K562 (cell line): Measurements from ENCODE around the gene HLA-E. TPM values are rescaled to one million over a fixed set of nuclear protein-coding genes. Genes with fewer than 3 reads are reported as not detected.
"Not testable (repeated sequence)": the region's sequence is repeated elsewhere in the genome, so short reads cannot be mapped to it uniquely, and the experiment has no call there.

Source experiments
- AFF1 ChIP-seq, 2 experiments: fragments of 450-650 bp; IDR thresholded peaks; 2 replicates each; pipeline ENCODE4 v1.6.1; 2018; ENCODE audit warnings: mild to moderate bottlenecking in 2 of 2, low read depth in 1 of 2; ENCODE audit not compliant: partially characterized antibody in 2 of 2
- ASH1L ChIP-seq: fragments of 450-650 bp; IDR thresholded peaks from 2 replicates; pipeline ENCODE4 v1.6.1; 2018; ENCODE audit warnings: borderline replicate concordance, mild to moderate bottlenecking, low read depth; ENCODE audit not compliant: partially characterized antibody
- CC2D1A ChIP-seq: fragments of 450-650 bp; IDR thresholded peaks from 2 replicates; pipeline ENCODE4 v1.6.1; 2017; ENCODE audit warnings: mild to moderate bottlenecking
- HDAC2 ChIP-seq: fragments of 450-650 bp; IDR thresholded peaks from 2 replicates; pipeline ENCODE4 v1.6.1; 2016; ENCODE audit warnings: mild to moderate bottlenecking
- MIER1 ChIP-seq: fragments of 450-650 bp; IDR thresholded peaks from 2 replicates; pipeline ENCODE4 v1.6.1; 2016; ENCODE audit warnings: antibody characterized with exemption, mild to moderate bottlenecking, low read depth
- POLR2A ChIP-seq: fragments of 450-650 bp; conservative IDR thresholded peaks from 2 replicates; pipeline ENCODE4 v1.6.1; 2016
- SMARCA5 ChIP-seq: fragments of 450-650 bp; IDR thresholded peaks from 2 replicates; pipeline ENCODE4 v1.6.1; 2016
- TOE1 ChIP-seq, 2 experiments: fragments of 450-650 bp in 1 of 2; sonication (generic) in 1 of 2; formaldehyde crosslinking in 1 of 2; IDR thresholded peaks; 2 replicates each; pipeline versions ENCODE4 v1.7.1 to v1.8.0; 2016 to 2022; ENCODE audit warnings: borderline replicate concordance in 2 of 2, mild to moderate bottlenecking in 2 of 2, antibody characterized with exemption in 1 of 2, inconsistent platforms in 1 of 2, low read depth in 1 of 2, missing genetic modification reagents in 1 of 2, moderate library complexity in 1 of 2
- TRIM24 ChIP-seq, 2 experiments: fragments of 450-650 bp; IDR thresholded peaks; 2 replicates each; pipeline ENCODE4 v1.6.1; 2016
- TRIM25 ChIP-seq: fragments of 450-650 bp; IDR thresholded peaks from 2 replicates; pipeline ENCODE4 v1.7.0; 2016; ENCODE audit warnings: borderline replicate concordance
- ZBTB40 ChIP-seq, 2 experiments: fragments of 450-650 bp in 1 of 2; sonication (generic) in 1 of 2; formaldehyde crosslinking in 1 of 2; IDR thresholded peaks; 2 replicates each; pipeline versions ENCODE4 v1.7.1 to v1.9.0; 2016 to 2022; ENCODE audit warnings: inconsistent platforms in 1 of 2, mild to moderate bottlenecking in 1 of 2, missing genetic modification reagents in 1 of 2
- ZNF384 ChIP-seq: IDR thresholded peaks from 2 replicates; pipeline ENCODE4 v1.6.1; 2012; ENCODE audit warnings: low read depth, low read length, improper control_type of control experiment
- polyA plus RNA-seq, 8 experiments: library from polyadenylated mRNA; depleted of rRNA in 4 of 8; stranded (reverse) in 5 of 8; unstranded in 3 of 8; fragments of >200 nt; fragmentation: Nextera tagmentation in 2 of 8; fragmentation: Illumina TruSeq in 1 of 8; extraction: Ambion mirVana in 2 of 8; extraction: Trizol in 1 of 8; gene quantifications; 2 replicates each; pipeline versions ENCODE4 v1.2.1 to v1.2.3, GENCODE V29; 2011 to 2014; ENCODE audit warnings: inconsistent platforms in 1 of 8, missing spikeins in 1 of 8
- total RNA-seq, 7 experiments: library from RNA; depleted of rRNA in 6 of 7; stranded (reverse); fragments of >200 nt in 6 of 7; fragmentation: Illumina TruSeq in 2 of 7; extraction: Trizol in 2 of 7; gene quantifications; 2 replicates each; pipeline versions ENCODE4 v1.2.1 to v1.2.3, GENCODE V29; 2011 to 2021; ENCODE audit warnings: low replicate concordance in 1 of 7

Gene HLA-E
- total and polyA plus RNA-seq, 9 of the 15 experiments (the other 6 are each of a cell fraction or from before 2014, with no cell fraction given) = 3.2 to 39.9 (median 26.8) TPM

- TF ChIP-seq TRIM25 = peak; percentile 49; the same call in 1 of the 2 replicates
- TF ChIP-seq SMARCA5 = 0 out of 2 replicates have a peak, but pooled peaks have one; percentile 63
- peak; percentile 79; the same call in 1 of the 2 replicates for TF ChIP-seq ZNF384
- 0 out of 4 replicates have a peak, but pooled peaks of 1 of the 2 experiments have one; percentile 1 for TF ChIP-seq TRIM24 (IDR thresholded peaks at IDR 0.05)
- TF ChIP-seq HDAC2 = 0 out of 2 replicates have a peak, but pooled peaks have one; percentile 47
- TF ChIP-seq ASH1L = peak; percentile 21
- TF ChIP-seq MIER1 = peak; percentile 65; the same call in 1 of the 2 replicates
- TF ChIP-seq TOE1 (IDR thresholded peaks at IDR 0.05; ENCODE audit: borderline replicate concordance) = peak; percentile 22; the same call in 1 of the 2 replicates
- not testable (repeated sequence) for TF ChIP-seq TOE1 (CRISPR knock-in tag; IDR thresholded peaks at IDR 0.05; ENCODE audit: borderline replicate concordance, low read depth); ZBTB40 (CRISPR knock-in tag; IDR thresholded peaks at IDR 0.05)
- TF ChIP-seq CC2D1A = peak; percentile 1; the same call in 1 of the 2 replicates
- peak in 1 of 2 experiments; percentile 7 for TF ChIP-seq AFF1 (IDR thresholded peaks at IDR 0.05; ENCODE audit: low read depth in 1 of 2, partially characterized antibody in 2 of 2)
- 0 out of 2 replicates have a peak, but pooled peaks have one; percentile 70 for TF ChIP-seq ZBTB40 (IDR thresholded peaks at IDR 0.05)
- TF ChIP-seq POLR2A = 0 out of 2 replicates have a peak, but pooled peaks have one; percentile 8
Observed at GRCh38 chr6:30516754-30517076, 27.4 kb downstream of the HLA-E start (continued).
